ENCODE measurements around the gene ABCC4.

DNA sequence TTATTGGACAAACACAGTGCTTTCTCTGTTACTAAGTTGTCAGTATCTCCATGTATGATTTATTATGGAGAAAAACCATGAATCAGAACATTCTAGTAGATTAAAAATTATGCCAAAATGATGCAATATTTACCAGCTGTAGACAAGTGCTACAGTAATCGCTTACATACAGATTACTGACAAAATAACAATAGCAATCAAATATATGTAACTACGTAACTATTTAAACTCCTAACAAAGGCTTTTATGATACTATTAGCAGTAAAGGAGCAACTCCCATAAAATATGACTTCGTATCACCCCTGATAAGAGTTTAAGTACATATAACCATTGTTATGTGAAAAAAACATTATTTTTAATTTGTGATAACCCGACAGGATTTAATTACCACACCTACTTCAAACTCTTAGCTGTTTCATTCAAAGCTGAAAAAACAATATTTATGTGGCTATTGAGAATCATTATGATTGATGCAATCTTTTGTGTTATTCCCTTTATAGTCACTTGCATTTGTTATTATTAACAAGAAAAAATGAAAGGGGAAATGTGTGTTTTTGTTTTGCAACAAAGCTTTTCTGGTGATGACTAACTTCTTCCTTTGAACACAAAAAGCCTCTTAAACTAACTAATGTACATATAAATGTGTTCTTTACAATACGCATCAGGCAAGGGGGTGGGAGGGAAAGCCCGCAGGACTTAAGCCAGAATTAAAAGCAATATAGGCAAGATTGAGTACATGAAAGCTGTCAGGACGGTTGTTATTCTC lies 147.4 kb downstream of the ABCC4 start:
- TF ChIP-seq, protein P1, sequence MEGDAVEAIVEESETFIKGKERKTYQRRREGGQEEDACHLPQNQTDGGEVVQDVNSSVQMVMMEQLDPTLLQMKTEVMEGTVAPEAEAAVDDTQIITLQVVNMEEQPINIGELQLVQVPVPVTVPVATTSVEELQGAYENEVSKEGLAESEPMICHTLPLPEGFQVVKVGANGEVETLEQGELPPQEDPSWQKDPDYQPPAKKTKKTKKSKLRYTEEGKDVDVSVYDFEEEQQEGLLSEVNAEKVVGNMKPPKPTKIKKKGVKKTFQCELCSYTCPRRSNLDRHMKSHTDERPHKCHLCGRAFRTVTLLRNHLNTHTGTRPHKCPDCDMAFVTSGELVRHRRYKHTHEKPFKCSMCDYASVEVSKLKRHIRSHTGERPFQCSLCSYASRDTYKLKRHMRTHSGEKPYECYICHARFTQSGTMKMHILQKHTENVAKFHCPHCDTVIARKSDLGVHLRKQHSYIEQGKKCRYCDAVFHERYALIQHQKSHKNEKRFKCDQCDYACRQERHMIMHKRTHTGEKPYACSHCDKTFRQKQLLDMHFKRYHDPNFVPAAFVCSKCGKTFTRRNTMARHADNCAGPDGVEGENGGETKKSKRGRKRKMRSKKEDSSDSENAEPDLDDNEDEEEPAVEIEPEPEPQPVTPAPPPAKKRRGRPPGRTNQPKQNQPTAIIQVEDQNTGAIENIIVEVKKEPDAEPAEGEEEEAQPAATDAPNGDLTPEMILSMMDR (conservative IDR thresholded peaks at IDR 0.05 in 1 of 2, IDR thresholded peaks at IDR 0.05 in 1 of 2; ENCODE audit: low read depth in 1 of 2, low read length in 2 of 2), result no peak
- TF ChIP-seq EZH2 (IDR thresholded peaks at IDR 0.05; ENCODE audit: low read length, missing control alignments), result no peak
